Ovary (tissue), 3 donors: ENCODE measurements around the gene PTGIS.

Experiments used
- POLR2A ChIP-seq: fragments of 450-650 bp; IDR thresholded peaks from one replicate; pipeline ENCODE4 v1.6.1; 2017; ENCODE audit warnings: antibody characterized with exemption, mild to moderate bottlenecking, moderate library complexity
- TF ChIP-seq, protein P1 (sequence below), 3 donors: fragments of 450-650 bp in 2 of 3; fragments of 200-600 bp in 1 of 3; IDR thresholded peaks; one replicate each; pipeline versions ENCODE4 v1.5.1 to v1.8.0; 2016 to 2022; ENCODE audit warnings: antibody characterized with exemption in 3 of 3, mild to moderate bottlenecking in 1 of 3
- donor health status: DM: no; HTN: no; CAD: no.

DNA sequence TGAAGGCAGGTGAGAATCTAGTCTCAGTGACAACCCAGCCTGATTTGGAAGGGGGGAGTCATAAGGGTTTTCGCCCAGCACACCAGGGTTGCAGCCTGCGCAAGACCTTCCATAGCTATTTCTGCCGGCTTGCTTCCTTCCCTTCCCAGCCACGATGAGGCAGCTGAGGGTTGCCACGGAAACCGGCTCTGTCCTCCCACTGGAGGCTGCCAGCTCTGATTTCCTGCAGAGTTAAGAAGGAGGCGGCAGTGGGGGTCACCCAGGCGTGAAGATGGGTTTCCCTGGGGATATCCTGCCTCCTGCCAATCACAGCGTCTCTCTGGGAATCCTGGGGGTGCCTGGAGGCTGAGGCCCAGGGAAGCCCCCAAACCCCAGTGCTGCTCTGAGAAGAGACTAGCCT is 62.4 kb downstream of the PTGIS start:
- TF ChIP-seq, protein P1, sequence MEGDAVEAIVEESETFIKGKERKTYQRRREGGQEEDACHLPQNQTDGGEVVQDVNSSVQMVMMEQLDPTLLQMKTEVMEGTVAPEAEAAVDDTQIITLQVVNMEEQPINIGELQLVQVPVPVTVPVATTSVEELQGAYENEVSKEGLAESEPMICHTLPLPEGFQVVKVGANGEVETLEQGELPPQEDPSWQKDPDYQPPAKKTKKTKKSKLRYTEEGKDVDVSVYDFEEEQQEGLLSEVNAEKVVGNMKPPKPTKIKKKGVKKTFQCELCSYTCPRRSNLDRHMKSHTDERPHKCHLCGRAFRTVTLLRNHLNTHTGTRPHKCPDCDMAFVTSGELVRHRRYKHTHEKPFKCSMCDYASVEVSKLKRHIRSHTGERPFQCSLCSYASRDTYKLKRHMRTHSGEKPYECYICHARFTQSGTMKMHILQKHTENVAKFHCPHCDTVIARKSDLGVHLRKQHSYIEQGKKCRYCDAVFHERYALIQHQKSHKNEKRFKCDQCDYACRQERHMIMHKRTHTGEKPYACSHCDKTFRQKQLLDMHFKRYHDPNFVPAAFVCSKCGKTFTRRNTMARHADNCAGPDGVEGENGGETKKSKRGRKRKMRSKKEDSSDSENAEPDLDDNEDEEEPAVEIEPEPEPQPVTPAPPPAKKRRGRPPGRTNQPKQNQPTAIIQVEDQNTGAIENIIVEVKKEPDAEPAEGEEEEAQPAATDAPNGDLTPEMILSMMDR (IDR thresholded peaks at IDR 0.05): no peak
- no peak for TF ChIP-seq POLR2A
